Vagina (tissue), 2 donors: ENCODE measurements around the gene LTK.

Source experiments
- POLR2A ChIP-seq, 2 donors: fragments of 450-650 bp; IDR thresholded peaks; one replicate each; pipeline ENCODE4 v1.6.1; 2017; ENCODE audit warnings: antibody characterized with exemption in 2 of 2, mild to moderate bottlenecking in 2 of 2, moderate library complexity in 2 of 2
- POLR2AphosphoS5 ChIP-seq, 2 donors: sonication (generic); formaldehyde crosslinking; IDR thresholded peaks; one replicate each; pipeline ENCODE4 v1.9.0; 2017; ENCODE audit warnings: antibody characterized with exemption in 2 of 2, mild to moderate bottlenecking in 2 of 2, low read depth in 1 of 2; ENCODE audit not compliant: insufficient read depth in 1 of 2
- TF ChIP-seq, protein P1 (sequence below), 3 experiments: fragments of 450-650 bp in 2 of 3; fragments of 200-600 bp in 1 of 3; sonication (generic) in 1 of 3; IDR thresholded peaks; one replicate each; pipeline ENCODE4 v1.5.1; 2017 to 2019; ENCODE audit warnings: antibody characterized with exemption in 3 of 3, mild to moderate bottlenecking in 2 of 3, moderate library complexity in 2 of 3

DNA sequence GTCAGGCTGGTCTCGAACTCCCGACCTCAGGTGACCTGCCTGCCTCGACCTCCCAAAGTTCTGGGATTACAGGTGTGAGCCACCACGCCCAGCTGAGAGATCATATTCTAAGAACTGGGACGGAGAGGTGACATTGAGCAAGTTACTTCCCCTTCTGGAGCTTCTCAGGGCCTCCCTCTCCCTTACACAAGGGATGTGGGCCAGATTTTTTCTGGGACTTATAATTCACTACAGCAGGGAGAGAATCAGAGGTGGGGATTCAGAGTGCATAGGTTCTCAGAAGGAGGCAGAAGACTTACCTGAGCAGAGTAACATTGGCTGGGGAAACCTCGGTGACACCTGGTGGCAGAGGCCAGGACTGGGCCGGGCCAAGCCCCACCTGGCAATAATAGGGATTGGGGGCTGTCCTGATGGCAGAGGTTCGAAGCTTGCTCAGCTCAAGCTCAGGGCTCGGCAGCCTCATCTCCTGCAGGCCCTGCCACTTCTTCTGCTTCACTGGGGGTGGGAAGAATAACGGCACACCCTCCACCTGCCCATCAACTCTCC lies 6.8 kb downstream of the LTK start:
- TF ChIP-seq, protein P1, sequence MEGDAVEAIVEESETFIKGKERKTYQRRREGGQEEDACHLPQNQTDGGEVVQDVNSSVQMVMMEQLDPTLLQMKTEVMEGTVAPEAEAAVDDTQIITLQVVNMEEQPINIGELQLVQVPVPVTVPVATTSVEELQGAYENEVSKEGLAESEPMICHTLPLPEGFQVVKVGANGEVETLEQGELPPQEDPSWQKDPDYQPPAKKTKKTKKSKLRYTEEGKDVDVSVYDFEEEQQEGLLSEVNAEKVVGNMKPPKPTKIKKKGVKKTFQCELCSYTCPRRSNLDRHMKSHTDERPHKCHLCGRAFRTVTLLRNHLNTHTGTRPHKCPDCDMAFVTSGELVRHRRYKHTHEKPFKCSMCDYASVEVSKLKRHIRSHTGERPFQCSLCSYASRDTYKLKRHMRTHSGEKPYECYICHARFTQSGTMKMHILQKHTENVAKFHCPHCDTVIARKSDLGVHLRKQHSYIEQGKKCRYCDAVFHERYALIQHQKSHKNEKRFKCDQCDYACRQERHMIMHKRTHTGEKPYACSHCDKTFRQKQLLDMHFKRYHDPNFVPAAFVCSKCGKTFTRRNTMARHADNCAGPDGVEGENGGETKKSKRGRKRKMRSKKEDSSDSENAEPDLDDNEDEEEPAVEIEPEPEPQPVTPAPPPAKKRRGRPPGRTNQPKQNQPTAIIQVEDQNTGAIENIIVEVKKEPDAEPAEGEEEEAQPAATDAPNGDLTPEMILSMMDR (IDR thresholded peaks at IDR 0.05) = no peak
- no peak for TF ChIP-seq POLR2A (IDR thresholded peaks at IDR 0.05)
- no peak for TF ChIP-seq POLR2AphosphoS5 (IDR thresholded peaks at IDR 0.05; ENCODE audit: insufficient read depth in 1 of 2, low read depth in 1 of 2)
